ENCODE results near the gene PRSS27. TPM values are rescaled to one million over a fixed set of nuclear protein-coding genes. Genes with fewer than 3 reads are reported as not detected.
A peak's percentile ranks its signal among the peaks of the same experiment; 100 is the strongest.

Gene PRSS27
- polyA plus RNA-seq, 4 donors = 0.73 to 1.9 (median 1.0) TPM

DNA sequence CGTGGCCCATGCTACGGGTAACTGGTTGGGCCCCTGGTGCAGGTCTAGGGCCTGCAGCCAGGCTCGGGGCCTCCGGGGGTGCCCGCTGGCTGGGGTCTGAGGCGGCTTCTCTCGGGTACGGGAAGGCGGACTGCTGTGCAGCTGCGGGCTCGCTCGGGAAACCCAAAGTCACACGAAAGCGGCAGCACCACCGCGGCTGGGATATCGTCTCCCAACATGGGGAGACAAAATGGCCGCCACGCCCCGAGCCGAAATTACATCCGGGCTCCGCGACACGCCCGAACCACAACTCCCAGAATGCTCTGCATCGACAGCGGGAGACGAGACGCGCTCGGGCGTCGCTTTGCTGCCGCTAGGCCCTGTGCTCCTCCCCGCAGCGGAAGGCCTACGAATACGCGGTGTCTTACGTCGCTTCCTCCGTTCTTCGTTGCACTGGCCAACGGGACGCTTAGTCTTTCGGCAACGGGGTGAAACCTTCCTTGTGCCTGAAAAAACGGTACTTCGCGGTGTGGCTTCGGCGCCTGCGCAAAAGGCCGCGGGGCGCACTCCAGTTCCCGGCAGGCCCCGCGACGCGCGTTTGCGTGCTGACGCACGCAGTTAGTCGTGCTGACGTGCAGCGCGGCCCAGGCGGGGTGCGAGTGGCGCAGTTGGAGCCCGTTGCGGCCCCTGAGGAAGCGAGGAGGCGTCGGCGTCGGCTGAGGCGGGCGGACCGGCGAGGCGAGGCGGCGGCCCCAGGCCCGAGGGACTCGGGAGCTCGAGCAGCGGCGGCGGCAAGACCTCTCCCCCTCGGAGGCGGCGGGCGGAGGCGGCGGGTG, 32.2 kb upstream of the PRSS27 start, which contains the start of gene SRRM2:
Gene SRRM2 (plus strand): TSS at position 604 of the 815 bp plus-strand sequence. CDS start 3,727 bp downstream, outside the sequence.
- peak; percentile 94 to 99 (median 95) for DNase-seq (ENCODE audit: low read depth in 4 of 4, low spot score in 3 of 4)

DNA sequence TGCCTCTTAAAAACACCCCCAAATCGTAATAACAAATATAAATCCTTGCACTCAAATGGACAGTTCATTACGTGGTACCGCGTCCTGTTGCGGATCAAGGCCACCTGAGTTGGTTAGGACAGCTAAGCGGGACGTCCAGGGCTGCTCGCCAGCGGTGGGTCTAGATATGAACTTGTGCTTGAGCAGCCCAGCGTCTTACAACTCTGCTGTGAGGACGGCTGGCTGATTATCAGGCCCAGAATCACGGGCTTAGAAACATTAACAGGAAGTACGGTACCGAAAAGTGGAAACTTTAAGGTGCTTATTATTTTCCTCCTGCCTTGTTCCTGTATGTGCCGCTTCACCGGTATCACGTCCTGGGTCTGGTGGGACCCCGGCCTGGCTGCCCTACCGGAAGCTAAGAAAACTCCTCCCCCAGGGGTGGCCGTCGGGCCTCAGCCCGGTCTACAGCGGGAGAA, 31.6 kb upstream of the PRSS27 start:
- DNase-seq (ENCODE audit: low read depth in 4 of 4, low spot score in 3 of 4) = peak in 2 of 4 donors; percentile 33 to 34

DNA sequence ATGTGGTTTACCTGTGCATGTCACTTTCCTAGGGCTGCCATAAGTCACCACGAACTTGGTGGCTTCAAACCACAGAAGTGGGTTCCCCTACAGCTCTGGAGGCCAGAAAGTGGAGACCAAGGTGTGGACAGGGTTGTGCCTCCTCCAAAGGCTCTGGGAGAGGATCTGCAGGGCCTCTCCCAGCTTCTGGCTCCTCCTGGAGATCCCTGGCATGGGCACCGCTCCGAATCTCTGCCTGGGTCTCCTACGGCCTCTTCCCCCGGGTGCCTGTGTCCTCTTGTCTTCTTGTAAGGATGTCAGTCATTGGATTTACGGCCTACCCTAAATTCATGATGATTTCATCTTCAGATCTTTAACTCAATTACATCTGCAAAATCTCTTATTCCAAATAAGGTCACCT, 29.9 kb upstream of the PRSS27 start:
- no peak for DNase-seq (ENCODE audit: low read depth in 4 of 4, low spot score in 3 of 4)

DNA sequence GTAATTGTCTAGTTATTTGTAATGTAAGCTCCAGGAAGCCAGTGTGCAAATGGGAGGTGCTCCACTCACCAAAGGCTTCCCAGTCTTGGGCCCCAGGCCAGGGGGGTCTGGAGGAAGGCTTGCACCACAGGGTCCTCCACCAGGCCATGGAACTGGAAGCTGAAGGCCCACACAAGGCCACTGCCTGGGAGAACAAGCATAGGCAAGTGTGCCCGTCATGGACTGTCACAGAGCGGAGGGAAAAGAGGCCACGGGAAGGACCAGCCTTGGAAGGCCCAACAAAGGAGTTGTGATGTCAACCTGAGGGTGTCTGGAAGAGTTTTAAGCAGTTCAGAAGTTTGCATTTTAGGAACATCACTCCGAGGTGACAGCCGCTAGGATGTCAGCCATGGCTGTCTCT, 29.5 kb upstream of the PRSS27 start:
- no peak for DNase-seq (ENCODE audit: low read depth in 4 of 4, low spot score in 3 of 4)

DNA sequence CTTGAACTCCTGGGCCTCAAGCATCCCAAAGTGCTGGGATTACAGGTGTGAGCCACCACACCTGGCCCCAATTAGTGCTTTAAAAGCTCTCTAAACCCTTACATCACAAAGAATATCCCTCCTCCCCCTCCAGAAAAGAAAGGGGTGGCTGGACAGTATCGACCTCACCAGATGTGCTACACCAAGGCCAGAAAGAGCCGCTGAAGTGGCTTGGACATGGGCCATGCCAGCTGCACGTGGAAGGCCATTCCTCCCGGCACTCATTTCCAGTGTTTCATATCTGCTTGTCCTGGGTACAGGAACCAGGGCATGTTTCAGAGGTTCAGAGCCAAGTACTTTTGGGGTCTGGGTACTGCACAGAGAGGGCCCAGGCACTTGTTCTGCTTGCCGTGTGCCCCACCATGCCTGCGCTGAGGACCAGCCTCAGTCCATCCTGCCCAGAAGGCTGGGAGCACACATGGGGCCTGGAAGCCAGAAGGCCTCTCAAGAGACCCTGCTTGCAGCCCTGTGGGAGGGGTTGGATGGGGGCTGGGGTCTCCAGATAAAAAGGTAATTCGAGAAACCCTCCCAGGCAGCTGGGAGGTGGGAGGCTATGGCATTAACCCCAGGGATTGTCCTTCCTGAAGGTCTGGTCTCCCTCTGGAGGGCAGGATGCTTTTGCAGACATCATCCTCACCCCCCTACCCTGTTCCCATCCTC, 28.9 kb upstream of the PRSS27 start:
- DNase-seq (ENCODE audit: low read depth in 4 of 4, low spot score in 3 of 4) = no peak

DNA sequence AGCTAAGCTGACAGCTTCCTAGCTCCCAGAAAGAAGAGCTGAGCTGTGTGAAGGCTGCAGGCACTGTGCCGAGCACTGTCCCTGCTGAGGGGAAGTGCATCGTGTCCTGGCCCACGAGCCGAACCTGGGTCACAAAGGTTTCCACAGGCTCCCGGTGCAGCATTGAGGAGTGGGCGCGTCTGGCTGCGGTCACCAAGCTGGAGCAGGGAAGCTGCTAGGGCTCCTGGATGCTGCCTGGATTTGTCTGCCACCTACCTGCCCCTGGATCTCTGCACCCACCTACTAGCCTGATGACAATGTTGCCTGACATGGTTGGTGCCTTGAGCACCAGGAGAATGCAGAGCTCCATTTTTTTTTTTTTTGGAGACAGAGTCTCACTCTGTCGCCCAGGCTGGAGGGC, 25.9 kb upstream of the PRSS27 start:
- DNase-seq (ENCODE audit: low read depth in 4 of 4, low spot score in 3 of 4) = no peak

DNA sequence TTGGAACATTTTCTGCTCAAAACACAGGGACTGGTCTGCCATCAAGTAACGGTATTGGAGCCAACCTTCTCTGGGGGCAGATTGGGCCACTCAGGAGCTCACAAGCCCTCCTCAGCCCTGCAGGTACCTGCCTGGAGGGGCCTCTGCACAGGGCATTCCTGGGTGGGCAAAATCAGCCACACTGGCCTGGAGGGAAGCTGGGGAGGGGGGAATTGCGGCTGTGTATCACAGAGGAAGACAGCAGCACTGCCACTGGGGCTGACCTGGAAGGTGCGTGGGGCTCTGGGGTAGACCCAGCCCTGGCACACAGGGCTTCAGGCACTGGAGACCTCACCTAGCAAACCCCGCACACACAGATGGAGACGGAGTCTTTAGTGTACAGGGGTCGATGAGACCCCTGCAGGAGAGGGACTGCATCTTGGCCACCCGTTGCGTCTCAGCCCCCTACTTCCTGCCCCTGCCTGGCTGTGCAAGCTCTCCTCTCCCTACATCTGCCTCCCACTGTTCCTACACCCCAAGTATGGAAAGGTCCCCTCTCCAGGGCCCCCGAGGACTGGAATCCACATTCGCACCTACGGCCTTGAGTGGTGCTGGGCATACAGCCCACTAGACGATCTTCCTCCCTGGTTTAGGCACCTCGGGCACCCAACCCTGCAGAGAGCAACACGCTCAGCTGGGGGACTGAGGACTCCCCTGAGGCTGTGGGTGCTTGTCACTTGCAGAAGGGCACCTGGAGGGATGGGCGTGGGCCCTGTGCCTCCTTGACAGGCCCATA, 25.3 kb upstream of the PRSS27 start:
- DNase-seq (ENCODE audit: low read depth in 4 of 4, low spot score in 3 of 4) = no peak

DNA sequence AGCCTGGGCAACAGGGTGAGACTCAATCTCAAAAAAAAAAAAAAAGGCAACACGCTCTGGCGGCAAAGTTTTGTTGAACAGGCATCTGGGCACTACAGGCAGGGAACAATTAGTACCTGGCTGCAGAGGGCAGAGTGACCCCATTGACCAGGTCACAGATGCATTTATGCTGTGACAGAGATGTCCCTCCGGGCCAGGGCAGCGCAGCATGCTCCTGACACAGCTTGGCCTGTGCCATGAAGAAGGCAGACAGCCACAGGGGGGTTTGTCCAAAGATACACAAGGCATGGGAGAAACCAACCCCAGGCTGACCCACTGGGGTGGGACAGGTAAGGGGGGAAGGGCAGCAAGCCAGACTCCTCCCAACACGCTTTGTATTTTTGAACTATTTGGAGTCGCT, 24.7 kb upstream of the PRSS27 start:
- no peak for DNase-seq (ENCODE audit: low read depth in 4 of 4, low spot score in 3 of 4)

DNA sequence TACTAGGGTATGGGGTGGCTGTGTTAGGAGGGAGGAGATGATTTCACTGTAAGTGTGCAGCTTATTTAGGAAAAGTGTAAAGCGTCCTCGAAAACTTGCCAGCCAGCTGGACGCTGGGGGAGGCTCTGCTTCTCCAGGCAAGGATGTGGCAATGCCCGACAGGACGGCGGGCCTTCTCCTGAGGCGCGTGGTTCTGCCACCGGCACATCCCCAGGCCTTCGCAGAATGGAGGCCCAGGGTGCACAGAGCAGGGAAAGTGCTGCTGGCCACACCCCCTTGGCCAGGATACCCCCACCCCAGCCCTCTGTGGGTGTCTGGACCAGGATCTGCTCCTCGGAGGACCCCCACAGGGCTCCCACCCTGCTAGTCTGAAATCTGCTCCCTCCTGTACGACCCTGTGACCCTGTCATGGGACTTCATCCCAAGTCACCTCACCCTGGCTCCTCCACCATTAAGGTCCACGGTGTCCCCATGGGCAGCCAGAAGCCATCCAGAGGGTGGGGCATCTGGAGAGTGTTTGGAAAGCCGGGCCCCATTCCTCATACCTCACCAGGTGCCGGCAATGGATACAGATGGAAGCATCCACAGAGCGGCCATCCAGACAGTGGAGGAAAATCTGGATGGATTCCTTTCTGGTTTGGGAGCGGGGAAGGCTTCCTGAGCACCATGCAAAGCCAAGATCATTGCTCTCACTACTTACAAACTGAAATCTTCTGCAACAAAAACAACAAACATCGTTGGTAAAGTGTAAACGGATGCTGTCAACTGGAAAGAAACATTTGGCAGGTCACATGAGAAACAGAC, 23.2 kb upstream of the PRSS27 start:
- DNase-seq (ENCODE audit: low read depth in 4 of 4, low spot score in 3 of 4) = no peak

DNA sequence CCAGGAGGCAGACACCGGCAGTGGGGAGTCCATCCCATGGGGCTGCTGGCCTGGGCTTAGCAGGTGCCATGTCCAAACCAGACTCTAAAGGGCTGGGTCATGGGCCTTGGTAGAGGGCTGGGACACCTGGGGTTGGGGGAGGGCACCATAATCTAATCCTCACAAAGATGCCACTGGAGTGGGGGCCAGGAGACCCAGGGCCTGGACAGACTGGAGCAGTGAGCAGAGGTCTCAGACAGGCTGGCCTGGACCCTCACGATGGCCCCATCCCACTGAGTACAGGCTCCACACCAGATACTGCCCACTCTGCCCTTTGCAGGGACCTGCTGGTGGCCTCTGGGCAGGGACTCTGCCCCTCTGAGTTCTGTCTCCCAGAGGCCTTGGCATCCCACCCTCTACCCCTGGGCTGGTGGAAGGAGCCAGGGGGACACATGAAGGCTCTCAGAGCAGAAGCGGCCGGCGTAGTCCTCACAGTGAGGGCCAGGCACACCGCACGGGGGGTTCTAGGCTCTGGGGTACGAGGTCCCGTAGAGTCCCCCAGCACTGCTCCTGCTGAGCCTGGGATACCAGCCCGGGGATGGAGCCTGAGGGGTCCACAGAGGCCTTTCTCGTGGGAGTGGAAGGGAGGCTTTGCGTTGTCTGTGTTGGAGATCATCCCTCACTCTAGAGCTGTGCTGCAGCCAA, 22.4 kb upstream of the PRSS27 start:
- DNase-seq (ENCODE audit: low read depth in 4 of 4, low spot score in 3 of 4) = no peak

DNA sequence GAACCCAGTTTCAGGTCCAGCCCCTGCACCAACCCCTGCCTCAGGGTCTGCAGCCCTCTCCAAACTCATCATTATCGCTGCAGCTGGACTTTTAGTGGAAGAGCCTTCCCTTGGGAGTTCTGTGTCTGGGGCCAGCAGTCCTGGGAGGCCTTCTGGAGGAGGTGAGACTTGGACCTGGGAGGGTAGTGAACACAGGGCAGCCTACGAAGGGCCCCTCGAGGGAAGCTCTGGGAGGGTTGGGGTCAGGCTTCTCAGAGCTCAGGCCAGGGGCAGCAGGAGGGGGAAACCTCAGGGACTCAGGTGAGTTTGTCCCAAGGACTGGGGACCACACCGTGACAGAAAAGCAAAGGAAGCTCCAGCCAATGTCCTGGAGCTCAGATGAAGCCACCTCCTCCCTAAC, 21.1 kb upstream of the PRSS27 start:
- no peak for DNase-seq (ENCODE audit: low read depth in 4 of 4, low spot score in 3 of 4)

DNA sequence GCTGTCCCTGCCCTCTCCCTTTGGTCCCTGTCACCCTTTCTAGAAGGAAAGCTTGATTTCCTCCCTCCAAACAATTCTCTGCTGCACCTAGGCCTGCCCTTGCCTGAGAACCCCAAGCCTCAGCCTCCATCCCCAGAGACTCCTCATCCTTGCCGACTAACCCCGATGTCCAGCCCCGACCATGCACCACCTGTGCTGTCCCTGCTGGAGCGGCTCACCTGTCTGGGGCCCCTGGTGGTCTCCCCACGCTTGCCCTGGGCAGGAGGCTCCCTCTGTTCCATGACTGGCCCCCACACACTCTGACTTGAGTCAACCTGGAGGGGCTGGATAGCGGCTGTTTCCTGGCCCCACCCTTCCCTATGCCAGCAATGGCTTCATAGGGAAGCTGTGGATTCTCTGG, 20.5 kb upstream of the PRSS27 start:
- DNase-seq (ENCODE audit: low read depth in 4 of 4, low spot score in 3 of 4) = no peak

DNA sequence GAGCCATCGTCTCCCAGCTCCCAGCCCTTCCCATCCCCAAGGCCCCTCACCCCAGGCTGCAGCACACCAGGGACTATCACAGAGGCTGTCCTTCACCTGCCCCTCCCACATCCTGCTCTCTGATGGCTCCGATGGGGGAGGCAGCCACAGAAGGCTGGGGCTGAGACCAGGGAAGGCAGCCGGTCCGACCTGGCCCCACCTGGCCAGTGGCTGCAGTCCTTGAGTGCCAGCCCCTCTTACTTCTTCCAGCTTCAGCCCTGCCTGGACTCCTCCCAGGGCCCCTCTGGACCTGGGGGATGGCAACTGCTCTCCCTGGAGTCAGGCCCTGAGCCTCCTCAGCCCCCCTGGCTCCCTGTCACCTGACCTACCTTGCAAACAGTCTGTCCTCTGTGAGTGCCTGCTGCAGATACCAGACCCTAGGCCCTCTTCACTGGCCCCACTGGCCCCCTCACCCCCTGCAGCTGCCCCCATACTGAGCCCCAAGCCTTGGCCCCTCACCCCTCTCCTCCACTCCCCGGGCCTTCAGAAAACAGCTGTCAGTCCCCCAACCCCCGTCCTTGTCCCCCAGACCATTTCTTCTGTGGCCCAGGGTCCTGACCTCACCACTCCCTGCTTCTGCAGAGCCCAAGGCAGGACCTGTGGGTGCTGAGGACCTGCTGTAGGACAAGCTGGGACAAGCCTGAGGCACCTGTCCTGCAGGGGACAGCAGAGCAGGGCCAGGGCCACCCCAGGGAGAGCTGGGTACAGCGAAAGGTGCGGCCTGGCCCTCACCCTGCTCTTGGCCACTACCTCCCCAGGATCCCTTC, 19.8 kb upstream of the PRSS27 start:
- DNase-seq (ENCODE audit: low read depth in 4 of 4, low spot score in 3 of 4) = no peak

DNA sequence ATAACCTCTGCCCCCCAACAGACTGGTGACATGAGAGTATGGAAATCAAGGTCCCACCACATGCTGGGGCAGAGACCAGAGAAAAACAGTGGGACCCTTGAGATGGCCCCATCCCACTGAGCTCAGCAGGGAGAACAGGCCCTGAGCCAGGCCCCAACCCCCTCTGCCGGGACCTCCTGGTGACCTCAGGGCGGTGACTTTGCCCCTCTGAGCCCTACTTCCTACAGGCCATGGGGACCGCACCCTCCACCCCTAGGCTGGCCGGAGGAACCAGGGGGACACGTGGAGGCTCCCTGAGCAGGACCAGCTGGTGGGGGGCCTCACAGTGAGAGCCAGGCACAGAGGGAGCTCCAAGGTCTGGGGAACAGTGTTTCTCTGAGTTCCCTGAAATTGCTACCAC, 18.6 kb upstream of the PRSS27 start:
- DNase-seq (ENCODE audit: low read depth in 4 of 4, low spot score in 3 of 4) = no peak

DNA sequence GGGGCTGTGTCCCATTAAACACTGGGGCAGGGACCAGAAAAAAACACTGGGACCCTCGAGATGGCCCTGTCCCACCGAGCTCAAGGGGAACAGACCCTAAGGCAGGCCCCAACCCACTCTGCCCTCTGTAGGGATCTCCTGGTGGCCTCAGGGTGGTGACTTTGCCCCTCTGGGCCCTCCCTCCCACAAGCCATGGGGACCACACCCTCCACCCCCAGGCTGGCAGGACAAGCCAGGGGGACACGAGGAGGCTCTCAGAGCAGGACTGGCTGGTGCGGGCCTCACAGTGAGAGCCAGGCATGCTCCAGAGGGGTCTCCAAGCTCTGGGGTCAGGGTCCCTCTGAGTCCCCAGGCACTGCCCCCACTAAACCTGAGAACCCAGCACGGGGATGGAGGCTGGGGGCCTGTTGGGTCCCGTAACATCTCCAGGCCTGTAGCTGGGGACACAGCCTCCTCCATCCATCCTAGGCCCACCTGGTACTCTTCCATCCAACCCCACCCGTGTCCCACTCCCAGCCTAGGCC, 17.9 kb upstream of the PRSS27 start:
- no peak for DNase-seq (ENCODE audit: low read depth in 4 of 4, low spot score in 3 of 4)

DNA sequence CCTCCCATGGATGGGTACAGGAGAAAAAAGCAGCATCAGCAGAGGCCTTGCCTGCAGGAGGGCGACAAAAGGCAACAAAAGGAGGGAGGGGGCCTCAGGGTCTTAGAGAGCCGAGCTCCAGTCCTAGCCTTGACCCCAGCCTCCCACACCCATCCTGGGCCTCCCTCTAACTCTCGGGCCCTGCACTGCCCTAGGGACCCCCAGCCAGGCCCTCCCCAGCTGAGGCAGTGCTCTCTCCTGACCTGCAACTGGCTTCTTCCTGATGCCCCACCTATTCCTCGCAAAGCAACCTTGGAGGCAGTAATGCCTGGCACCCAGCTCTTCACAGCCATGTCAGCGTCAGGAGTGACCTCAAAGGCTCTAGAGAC, 17.2 kb upstream of the PRSS27 start:
- no peak for DNase-seq (ENCODE audit: low read depth in 4 of 4, low spot score in 3 of 4)

DNA sequence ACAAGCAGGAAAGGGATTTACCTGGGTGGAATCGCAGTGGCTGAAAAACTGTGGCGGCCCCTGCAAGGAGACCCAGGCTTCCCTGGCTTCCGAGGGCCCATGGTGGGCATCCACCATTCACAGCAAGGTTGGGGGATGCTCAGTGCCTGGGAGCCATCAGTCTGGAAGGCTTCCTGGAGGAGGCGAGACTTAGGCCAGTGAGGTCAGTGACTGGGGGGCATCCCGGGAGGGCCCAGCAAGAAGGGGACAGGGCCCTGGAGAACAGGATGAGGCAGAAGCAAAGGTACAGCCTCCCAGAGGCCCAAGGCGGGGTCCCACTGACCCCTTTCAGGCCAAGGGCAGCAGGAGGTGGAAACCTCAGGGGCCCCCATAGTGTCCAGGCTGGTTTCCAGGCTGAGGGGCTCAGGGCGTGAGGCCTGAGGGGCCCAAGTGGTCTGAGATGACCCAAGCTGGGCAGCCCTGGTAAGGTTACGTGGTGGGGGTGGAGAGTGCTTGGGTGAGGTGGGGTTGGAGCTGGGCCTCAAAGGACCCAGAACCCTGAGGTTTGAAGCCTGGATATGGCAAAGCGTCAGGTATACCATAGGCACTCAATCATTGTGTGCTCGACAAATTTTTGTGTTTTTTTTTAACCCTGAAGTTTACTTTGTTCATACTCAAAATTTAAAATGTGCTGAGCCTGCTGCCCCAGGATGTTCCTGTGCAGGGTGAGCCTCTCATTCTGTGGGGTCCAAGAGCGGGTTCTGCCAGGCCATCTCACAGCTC, 16.6 kb upstream of the PRSS27 start:
- no peak for DNase-seq (ENCODE audit: low read depth in 4 of 4, low spot score in 3 of 4)
